ENCODE results near the gene NAPSA. TPM values are rescaled to one million over a fixed set of nuclear protein-coding genes. Genes with fewer than 3 reads are reported as not detected.

The NAPSA gene
- total and polyA plus RNA-seq, 9 of the 15 experiments (the other 6 are each of a cell fraction or from before 2014, with no cell fraction given): 0.25 to 1.9 (median 0.69) TPM

- no peaks in the 10 kb centered on the region for H3K27me3 ChIP-seq (ENCODE audit: control insufficient read depth in 2 of 2, insufficient read depth in 2 of 2, low read length in 2 of 2)
- H3K4me2 ChIP-seq (ENCODE audit: insufficient read depth, low read length): no peak overlapping the region
- H3K9ac ChIP-seq (ENCODE audit: insufficient read depth in 1 of 2, low read depth in 2 of 2, low read length in 2 of 2): peak overlapping the region in 1 of 2 experiments; percentile 28; a peak in 1 of 4 replicates
- no peaks in the 10 kb centered on the region for H3K9me1 ChIP-seq (ENCODE audit: control insufficient read depth, insufficient read depth, low read length)
- FAIRE-seq (no peak), ATAC-seq (peak; percentile 31; the same call in 1 of the 3 replicates), DNase-seq (ENCODE audit: extremely low read depth in 1 of 4, low spot score in 3 of 4) (no peak)
- peaks cover 8 to 10% of the 10 kb centered on the region in 2 experiments; a peak in 3 of 5 replicates for H3K4me1 ChIP-seq (replicated peaks in 1 of 2; ENCODE audit: control insufficient read depth in 2 of 2, insufficient read depth in 2 of 2, low read length in 2 of 2)
- H3K36me3 ChIP-seq (ENCODE audit: control insufficient read depth, insufficient read depth, low read length): no peaks in the 10 kb centered on the region
- ChIA-PET CTCF (ENCODE audit: low intra/inter-chr PET ratio) (interaction anchor here (1.6 kb wide), 1 partner anchor 202 kb away, joined by 4 read pairs; no protein-coding TSS in a partner anchor), POLR2A (interaction anchor here (1.1 kb wide), 1 partner anchor 14 kb away, joined by 3 read pairs; no protein-coding TSS in a partner anchor)
- in situ Hi-C loops (cut with MboI) (loop anchor here (10.0 kb wide), 1 partner anchor 435 kb away; no protein-coding TSS in a partner anchor), intact Hi-C loops (cut with micrococcal nuclease) (loop anchor here (5.0 kb wide), 1 partner anchor 87 kb away; no protein-coding TSS in a partner anchor)
- WGBS (ENCODE audit: insufficient coverage, low coverage, missing lambda C conversion rate): 83% methylated on average over 22 of the region's 22 CpGs
- no peaks in the 10 kb centered on the region for H3K79me2 ChIP-seq (ENCODE audit: control insufficient read depth, insufficient read depth, low read length)
- H3K9me3 ChIP-seq (replicated peaks; ENCODE audit: control insufficient read depth, insufficient read depth, low read depth, low read length): no peaks in the 10 kb centered on the region
- no TSS peak for BruUV-seq (replicated peaks)
- H3K4me3 ChIP-seq: no peak overlapping the region
- H4K20me1 ChIP-seq (replicated peaks; ENCODE audit: control insufficient read depth, insufficient read depth, low read length): no peaks in the 10 kb centered on the region
- H2AFZ ChIP-seq (ENCODE audit: low read depth, low read length): peak overlapping the region; percentile 24; the same call in 1 of the 2 replicates
- H3K27ac ChIP-seq (ENCODE audit: extremely low read depth, low read depth, low read length): no peak overlapping the region
- TF ChIP-seq RBM17 (IDR thresholded peaks at IDR 0.05; ENCODE audit: borderline replicate concordance, low read depth, low read length): no peak
- no peak for TF ChIP-seq VEZF1 (CRISPR knock-in tag; IDR thresholded peaks at IDR 0.05)
- TF ChIP-seq IRF1 (CRISPR knock-in tag; IDR thresholded peaks at IDR 0.05; ENCODE audit: borderline replicate concordance): no peak
- 0 out of 6 replicates have a peak, but pooled peaks of 1 of the 3 experiments have one; percentile 2 for TF ChIP-seq CTCF (IDR thresholded peaks at IDR 0.05 in 2 of 3, conservative IDR thresholded peaks at IDR 0.05 in 1 of 3; ENCODE audit: insufficient read depth in 2 of 3, low read depth in 1 of 3, low read length in 3 of 3)
- no peak for TF ChIP-seq ARID1B (IDR thresholded peaks at IDR 0.05)
- no peak for TF ChIP-seq ZFPM2 (CRISPR knock-in tag; IDR thresholded peaks at IDR 0.05)
- no peak for TF ChIP-seq RNF2 (IDR thresholded peaks at IDR 0.05)
These were observed 16.0 kb downstream of the NAPSA start for GRCh38 chr19:50349277-50350057.

Data from K562 (cell line).